SK-N-SH (cell line): Measurements from ENCODE around the gene PRMT5. TPM values are rescaled to one million over a fixed set of nuclear protein-coding genes. Genes with fewer than 3 reads are reported as not detected.
A peak's percentile ranks its signal among the peaks of the same experiment; 100 is the strongest.

Source experiments
- EP300 ChIP-seq, 2 experiments: IDR thresholded peaks; 2 replicates each; pipeline versions ENCODE4 v1.4.0 to v1.6.1; 2012; ENCODE audit warnings: borderline replicate concordance in 1 of 2, low read depth in 1 of 2, low read length in 1 of 2
- FOSL2 ChIP-seq: IDR thresholded peaks from 2 replicates; pipeline ENCODE4 v1.4.0; 2012; ENCODE audit warnings: low read depth, mild to moderate bottlenecking, moderate library complexity, borderline replicate concordance
- FOXJ3 ChIP-seq: sonication (generic); formaldehyde crosslinking; IDR thresholded peaks from 2 replicates; pipeline ENCODE4 v1.5.1; 2020; ENCODE audit warnings: mild to moderate bottlenecking, missing genetic modification reagents
- FOXM1 ChIP-seq: IDR thresholded peaks from 2 replicates; pipeline ENCODE4 v1.4.0; 2012; ENCODE audit warnings: low read depth, mild to moderate bottlenecking
- GABPA ChIP-seq: IDR thresholded peaks from 2 replicates; pipeline ENCODE4 v1.4.0; 2012; ENCODE audit warnings: low read depth, mild to moderate bottlenecking
- JUND ChIP-seq: IDR thresholded peaks from 2 replicates; pipeline ENCODE4 v1.4.0; 2012
- MXI1 ChIP-seq: IDR thresholded peaks from 2 replicates; pipeline ENCODE4 v1.6.1; 2012; ENCODE audit warnings: mild to moderate bottlenecking, low read depth, low read length, improper control_type of control experiment
- NRF1 ChIP-seq: IDR thresholded peaks from 2 replicates; pipeline ENCODE4 v1.6.1; 2012; ENCODE audit warnings: low read depth, mild to moderate bottlenecking, low read length
- RCOR1 ChIP-seq: fragments of 150-350 bp; IDR thresholded peaks from 2 replicates; pipeline ENCODE4 v1.6.1; 2017; ENCODE audit warnings: antibody characterized with exemption, low read length
- RFX5 ChIP-seq: IDR thresholded peaks from 2 replicates; pipeline ENCODE4 v1.6.1; 2012; ENCODE audit warnings: mild to moderate bottlenecking, improper control_type of control experiment, low read length
- RXRA ChIP-seq: IDR thresholded peaks from 2 replicates; pipeline ENCODE4 v1.4.0; 2012; ENCODE audit warnings: low read depth, mild to moderate bottlenecking, borderline replicate concordance
- SIN3A ChIP-seq: IDR thresholded peaks from 2 replicates; pipeline ENCODE4 v1.6.1; 2012; ENCODE audit warnings: low read depth, mild to moderate bottlenecking, low read length, moderate library complexity, borderline replicate concordance
- SMC3 ChIP-seq: IDR thresholded peaks from 2 replicates; pipeline ENCODE4 v1.6.1; 2012; ENCODE audit warnings: low read depth, low read length, improper control_type of control experiment
- TAF1 ChIP-seq: IDR thresholded peaks from 2 replicates; pipeline ENCODE4 v1.6.1; 2012; ENCODE audit warnings: low read depth, mild to moderate bottlenecking, low read length, moderate library complexity, borderline replicate concordance
- TEAD4 ChIP-seq: IDR thresholded peaks from 2 replicates; pipeline ENCODE4 v1.4.0; 2012; ENCODE audit warnings: mild to moderate bottlenecking, borderline replicate concordance; ENCODE audit not compliant: insufficient read depth
- USF2 ChIP-seq: fragments of 150-350 bp; IDR thresholded peaks from 2 replicates; pipeline ENCODE4 v1.6.1; 2017; ENCODE audit warnings: antibody characterized with exemption, low read length, low read depth, borderline replicate concordance
- YY1 ChIP-seq: IDR thresholded peaks from 2 replicates; pipeline ENCODE4 v1.4.0; 2012; ENCODE audit warnings: low read depth, mild to moderate bottlenecking
- ZBTB33 ChIP-seq: IDR thresholded peaks from 2 replicates; pipeline ENCODE4 v1.4.0; 2012; ENCODE audit warnings: low read depth, borderline replicate concordance
- polyA plus RNA-seq, 3 experiments: library from polyadenylated mRNA; depleted of rRNA; stranded (reverse); fragments of >200 nt; gene quantifications; 2 replicates each; pipeline ENCODE4 v1.2.3, GENCODE V29; 2012
- TF ChIP-seq, protein P1 (sequence below): IDR thresholded peaks from 2 replicates; pipeline ENCODE4 v1.6.1; 2012; ENCODE audit warnings: mild to moderate bottlenecking, low read depth, low read length, moderate library complexity
- TF ChIP-seq, protein P2 (sequence below): IDR thresholded peaks from 2 replicates; pipeline ENCODE4; 2012
- TF ChIP-seq, protein P3 (sequence below): IDR thresholded peaks from 2 replicates; pipeline ENCODE4 v1.4.0; 2012; ENCODE audit warnings: low read depth

The PRMT5 gene
- polyA plus RNA-seq, 1 of the 3 experiments (the other 2 are of a cell fraction): 132 TPM

DNA sequence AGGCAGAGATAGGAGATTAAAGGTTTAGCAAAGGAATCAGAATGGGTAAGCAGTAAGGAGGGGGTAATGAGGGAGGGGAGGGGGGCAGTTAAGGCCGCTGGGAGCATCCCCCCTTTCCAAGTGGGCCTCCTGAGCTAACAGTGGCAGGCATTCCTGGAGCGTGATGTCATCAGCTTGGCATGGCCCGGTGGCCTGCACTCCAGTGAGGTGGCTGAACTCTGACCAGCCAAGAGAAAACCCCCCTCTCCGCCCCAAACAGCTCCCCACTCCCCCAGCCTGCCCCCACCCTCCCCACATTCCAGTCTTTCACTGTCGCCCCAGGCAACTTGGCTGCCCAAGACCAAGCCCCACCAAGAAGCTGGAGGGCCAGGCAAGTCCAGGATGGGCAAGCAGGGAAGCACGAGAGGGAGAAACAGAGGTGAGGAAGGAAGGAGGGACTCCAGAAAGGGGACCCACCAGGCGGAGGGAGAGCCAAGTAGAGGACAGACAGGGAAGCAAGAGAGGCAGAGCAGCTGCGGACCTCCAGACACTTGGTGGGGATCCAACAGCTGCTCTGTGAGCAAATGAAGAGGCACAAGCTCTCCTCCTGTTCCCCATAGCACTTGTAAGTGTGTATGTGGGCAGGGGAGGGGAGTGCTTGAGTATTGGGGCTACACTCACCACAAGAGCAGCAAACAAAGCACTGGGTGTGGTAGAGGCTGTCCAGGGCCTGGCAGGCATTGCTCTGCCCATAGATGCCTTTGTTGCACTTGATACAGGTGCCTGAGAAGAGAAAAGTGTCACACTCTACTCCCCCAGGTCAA lies 48.7 kb upstream of the PRMT5 start (continued):
- TF ChIP-seq, protein P1, sequence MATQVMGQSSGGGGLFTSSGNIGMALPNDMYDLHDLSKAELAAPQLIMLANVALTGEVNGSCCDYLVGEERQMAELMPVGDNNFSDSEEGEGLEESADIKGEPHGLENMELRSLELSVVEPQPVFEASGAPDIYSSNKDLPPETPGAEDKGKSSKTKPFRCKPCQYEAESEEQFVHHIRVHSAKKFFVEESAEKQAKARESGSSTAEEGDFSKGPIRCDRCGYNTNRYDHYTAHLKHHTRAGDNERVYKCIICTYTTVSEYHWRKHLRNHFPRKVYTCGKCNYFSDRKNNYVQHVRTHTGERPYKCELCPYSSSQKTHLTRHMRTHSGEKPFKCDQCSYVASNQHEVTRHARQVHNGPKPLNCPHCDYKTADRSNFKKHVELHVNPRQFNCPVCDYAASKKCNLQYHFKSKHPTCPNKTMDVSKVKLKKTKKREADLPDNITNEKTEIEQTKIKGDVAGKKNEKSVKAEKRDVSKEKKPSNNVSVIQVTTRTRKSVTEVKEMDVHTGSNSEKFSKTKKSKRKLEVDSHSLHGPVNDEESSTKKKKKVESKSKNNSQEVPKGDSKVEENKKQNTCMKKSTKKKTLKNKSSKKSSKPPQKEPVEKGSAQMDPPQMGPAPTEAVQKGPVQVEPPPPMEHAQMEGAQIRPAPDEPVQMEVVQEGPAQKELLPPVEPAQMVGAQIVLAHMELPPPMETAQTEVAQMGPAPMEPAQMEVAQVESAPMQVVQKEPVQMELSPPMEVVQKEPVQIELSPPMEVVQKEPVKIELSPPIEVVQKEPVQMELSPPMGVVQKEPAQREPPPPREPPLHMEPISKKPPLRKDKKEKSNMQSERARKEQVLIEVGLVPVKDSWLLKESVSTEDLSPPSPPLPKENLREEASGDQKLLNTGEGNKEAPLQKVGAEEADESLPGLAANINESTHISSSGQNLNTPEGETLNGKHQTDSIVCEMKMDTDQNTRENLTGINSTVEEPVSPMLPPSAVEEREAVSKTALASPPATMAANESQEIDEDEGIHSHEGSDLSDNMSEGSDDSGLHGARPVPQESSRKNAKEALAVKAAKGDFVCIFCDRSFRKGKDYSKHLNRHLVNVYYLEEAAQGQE: no peak
- TF ChIP-seq TAF1 (no peak), JUND (peak; percentile 86), MXI1 (no peak), RFX5 (no peak), YY1 (no peak), FOXJ3 (CRISPR knock-in tag) (no peak), ZBTB33 (0 out of 2 replicates have a peak, but pooled peaks have one; percentile 22), SIN3A (no peak), GABPA (no peak), EP300 (IDR thresholded peaks at IDR 0.05; ENCODE audit: borderline replicate concordance in 1 of 2, low read depth in 1 of 2, low read length in 1 of 2) (peak in 1 of 2 experiments; percentile 82; a peak in 1 of 4 replicates), TEAD4 (peak; percentile 82), FOXM1 (no peak), USF2 (no peak), NRF1 (no peak), RCOR1 (no peak), RXRA (peak; percentile 72), FOSL2 (peak; percentile 73; the same call in 1 of the 2 replicates), SMC3 (no peak)
- TF ChIP-seq, protein P2, sequence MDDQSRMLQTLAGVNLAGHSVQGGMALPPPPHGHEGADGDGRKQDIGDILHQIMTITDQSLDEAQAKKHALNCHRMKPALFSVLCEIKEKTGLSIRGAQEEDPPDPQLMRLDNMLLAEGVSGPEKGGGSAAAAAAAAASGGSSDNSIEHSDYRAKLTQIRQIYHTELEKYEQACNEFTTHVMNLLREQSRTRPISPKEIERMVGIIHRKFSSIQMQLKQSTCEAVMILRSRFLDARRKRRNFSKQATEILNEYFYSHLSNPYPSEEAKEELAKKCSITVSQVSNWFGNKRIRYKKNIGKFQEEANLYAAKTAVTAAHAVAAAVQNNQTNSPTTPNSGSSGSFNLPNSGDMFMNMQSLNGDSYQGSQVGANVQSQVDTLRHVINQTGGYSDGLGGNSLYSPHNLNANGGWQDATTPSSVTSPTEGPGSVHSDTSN: peak; percentile 20; the same call in 1 of the 2 replicates
- TF ChIP-seq, protein P3, sequence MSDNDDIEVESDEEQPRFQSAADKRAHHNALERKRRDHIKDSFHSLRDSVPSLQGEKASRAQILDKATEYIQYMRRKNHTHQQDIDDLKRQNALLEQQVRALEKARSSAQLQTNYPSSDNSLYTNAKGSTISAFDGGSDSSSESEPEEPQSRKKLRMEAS: no peak
